Spleen (tissue), 11 donors: Measurements from ENCODE around the gene CYTH4. TPM values are rescaled to one million over a fixed set of nuclear protein-coding genes. Genes with fewer than 3 reads are reported as not detected.

Experiments
- DNase-seq: peaks from one replicate; pipeline ENCODE4 v3.0.0-alpha.2; 2020
- H3K27ac ChIP-seq, 8 donors: fragments of 200-600 bp; sonication (generic) in 7 of 8; 1 replicate in 4 of 8; 2 replicates in 4 of 8; pipeline versions ENCODE4 v1.5.0 to v1.8.0; 2016 to 2021; ENCODE audit warnings: inconsistent platforms in 4 of 8, mild to moderate bottlenecking in 4 of 8, moderate library complexity in 1 of 8
- H3K27me3 ChIP-seq, 7 donors: fragments of 200-600 bp; sonication (generic) in 6 of 7; replicated peaks in 1 of 7; 1 replicate in 4 of 7; 2 replicates in 3 of 7; pipeline versions ENCODE4 v1.5.0 to v1.8.0; 2016 to 2021; ENCODE audit warnings: inconsistent platforms in 3 of 7, mild to moderate bottlenecking in 1 of 7
- H3K36me3 ChIP-seq, 6 donors: fragments of 200-600 bp; sonication (generic) in 5 of 6; 1 replicate in 4 of 6; 2 replicates in 2 of 6; pipeline versions ENCODE4 v1.5.0 to v1.8.0; 2016 to 2021; ENCODE audit warnings: inconsistent platforms in 2 of 6
- H3K4me1 ChIP-seq, 6 donors: fragments of 200-600 bp; sonication (generic) in 5 of 6; 1 replicate in 3 of 6; 2 replicates in 3 of 6; pipeline versions ENCODE4 v1.5.0 to v1.8.0; 2016 to 2021; ENCODE audit warnings: inconsistent platforms in 3 of 6
- H3K4me3 ChIP-seq, 8 donors: fragments of 200-600 bp; sonication (generic) in 7 of 8; 1 replicate in 4 of 8; 2 replicates in 4 of 8; pipeline versions ENCODE4 v1.5.0 to v1.8.0; 2016 to 2021; ENCODE audit warnings: inconsistent platforms in 4 of 8, mild to moderate bottlenecking in 4 of 8, moderate library complexity in 2 of 8
- H3K9me3 ChIP-seq, 8 donors: fragments of 200-600 bp; sonication (generic) in 7 of 8; 1 replicate in 4 of 8; 2 replicates in 4 of 8; pipeline versions ENCODE4 v1.5.0 to v1.8.0; 2016 to 2021; ENCODE audit warnings: inconsistent platforms in 4 of 8
- POLR2A ChIP-seq, 3 donors: fragments of 450-650 bp; IDR thresholded peaks; one replicate each; pipeline ENCODE4 v1.5.1; 2017; ENCODE audit warnings: antibody characterized with exemption in 3 of 3, mild to moderate bottlenecking in 1 of 3
- POLR2AphosphoS5 ChIP-seq, 3 donors: sonication (generic); formaldehyde crosslinking; IDR thresholded peaks; one replicate each; pipeline ENCODE4 v1.5.1; 2017; ENCODE audit warnings: antibody characterized with exemption in 3 of 3
- WGBS, 5 donors: extraction: QIAGEN DNeasy Blood & Tissue Kit in 3 of 5; methylation state at CpG; one replicate each; pipeline versions ENCODE4 v1.1.5 to v1.1.7; 2013 to 2018; 5-methylcytosine and 5-hydroxymethylcytosine counted together
- intact Hi-C: fragments of 100-400 bp; cut with DNase I; formaldehyde crosslinking; loops from one replicate; pipeline ENCODE4 v1.15.0; 2023; ENCODE audit warnings: low total_unique reads
- polyA plus RNA-seq, 3 donors: library from polyadenylated mRNA; stranded (reverse); fragments of 200-250 nt; gene quantifications; one replicate each; pipeline ENCODE4 v1.2.1, GENCODE V29; 2013
- total RNA-seq, 7 donors: library from RNA; depleted of rRNA in 3 of 7; stranded (reverse); fragments of >200 nt in 3 of 7; fragmentation: NEBNext Ultra II Directional in 4 of 7; extraction: Animal tissue kit (Norgen Biotek cat#: 25700) in 4 of 7; gene quantifications; one replicate each; pipeline versions ENCODE4 v1.1.0 to v1.2.1, GENCODE V29; 2016 to 2021
- TF ChIP-seq, protein P1 (sequence below), 11 experiments: fragments of 200-600 bp in 7 of 11; fragments of 450-650 bp in 4 of 11; sonication (generic) in 4 of 11; IDR thresholded peaks in 8 of 11; conservative IDR thresholded peaks in 3 of 11; 1 replicate in 7 of 11; 2 replicates in 4 of 11; pipeline versions ENCODE4 v1.4.0 to v1.8.0; 2016 to 2021; ENCODE audit warnings: antibody characterized with exemption in 11 of 11, inconsistent platforms in 4 of 11, mild to moderate bottlenecking in 1 of 11
- donor health status: healthy with polysubstance abuse.
- donor health status: DM: no; HTN: no; CAD: no; lungs with moderate emphysema.
- donor health status: DM: no; HTN: no; CAD: no.
- donor health status: Bipolar disorder and iron deficiency.
- donor health status: healthy.
- donor health status: DM: no; HTN: no; CAD: no.
- donor health status: DM: yes; HTN: yes; CAD: no.

The CYTH4 gene
- total and polyA plus RNA-seq, 10 donors = 35.3 to 238 (median 104) TPM

DNA sequence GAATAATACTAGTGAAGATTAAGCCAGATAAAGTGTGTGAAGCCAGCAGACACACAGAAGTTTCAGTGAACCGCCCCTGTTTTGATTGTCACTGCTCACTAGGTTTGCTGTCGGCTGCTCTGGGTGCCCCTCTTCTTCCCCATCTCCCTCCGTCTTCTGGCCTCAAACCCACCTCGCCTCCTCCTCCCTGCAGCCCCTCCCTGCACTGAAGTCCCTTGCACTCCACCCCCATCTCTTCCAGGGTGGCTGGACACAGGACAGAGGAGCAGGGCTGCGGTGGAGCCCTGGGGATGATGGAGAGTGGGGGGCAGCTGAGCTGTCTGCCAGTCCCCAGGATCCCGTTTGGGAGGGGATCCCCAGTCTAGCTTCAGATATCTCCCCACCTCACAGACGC is 53.5 kb downstream of the CYTH4 start:
- H3K9me3 ChIP-seq = no peaks in the 10 kb centered on the region

DNA sequence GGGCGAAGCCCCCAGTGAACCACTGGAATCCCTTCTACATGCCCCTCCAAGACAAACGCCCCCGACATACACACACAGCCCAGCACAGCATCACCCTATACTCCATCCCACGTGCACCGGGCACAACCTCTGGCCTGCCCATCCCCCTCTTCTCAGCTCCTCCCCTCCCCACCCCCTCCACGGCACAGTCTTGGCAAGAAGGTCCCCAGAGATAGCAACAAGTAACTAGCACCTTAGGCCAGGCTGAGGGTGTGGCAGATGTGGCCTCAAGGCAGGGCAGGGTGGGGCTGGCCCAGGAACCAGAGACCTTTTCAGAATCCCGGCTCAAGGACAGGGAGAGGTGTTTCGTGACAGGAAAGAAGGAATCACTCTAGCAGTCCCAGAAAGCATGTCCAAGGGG is 54.3 kb downstream of the CYTH4 start:
- Histone ChIP-seq H3K4me1 (peaks cover 0 to 18% (median 7%) of the 10 kb centered on the region in 6 donors), H3K27me3 (peaks cover 7 to 92% (median 45%) of the 10 kb centered on the region in 7 donors), H3K27ac (no peak overlapping the region), H3K4me3 (no peak overlapping the region), H3K36me3 (no peaks in the 10 kb centered on the region), H3K9me3 (no peaks in the 10 kb centered on the region)
- intact Hi-C loops = loop anchor here (10.0 kb wide), 1 partner anchor 88 kb away; the partner anchor contains the start of gene ELFN2
- no peak for TF ChIP-seq POLR2AphosphoS5 (IDR thresholded peaks at IDR 0.05)
- TF ChIP-seq, protein P1, sequence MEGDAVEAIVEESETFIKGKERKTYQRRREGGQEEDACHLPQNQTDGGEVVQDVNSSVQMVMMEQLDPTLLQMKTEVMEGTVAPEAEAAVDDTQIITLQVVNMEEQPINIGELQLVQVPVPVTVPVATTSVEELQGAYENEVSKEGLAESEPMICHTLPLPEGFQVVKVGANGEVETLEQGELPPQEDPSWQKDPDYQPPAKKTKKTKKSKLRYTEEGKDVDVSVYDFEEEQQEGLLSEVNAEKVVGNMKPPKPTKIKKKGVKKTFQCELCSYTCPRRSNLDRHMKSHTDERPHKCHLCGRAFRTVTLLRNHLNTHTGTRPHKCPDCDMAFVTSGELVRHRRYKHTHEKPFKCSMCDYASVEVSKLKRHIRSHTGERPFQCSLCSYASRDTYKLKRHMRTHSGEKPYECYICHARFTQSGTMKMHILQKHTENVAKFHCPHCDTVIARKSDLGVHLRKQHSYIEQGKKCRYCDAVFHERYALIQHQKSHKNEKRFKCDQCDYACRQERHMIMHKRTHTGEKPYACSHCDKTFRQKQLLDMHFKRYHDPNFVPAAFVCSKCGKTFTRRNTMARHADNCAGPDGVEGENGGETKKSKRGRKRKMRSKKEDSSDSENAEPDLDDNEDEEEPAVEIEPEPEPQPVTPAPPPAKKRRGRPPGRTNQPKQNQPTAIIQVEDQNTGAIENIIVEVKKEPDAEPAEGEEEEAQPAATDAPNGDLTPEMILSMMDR (IDR thresholded peaks at IDR 0.05 in 8 of 11, conservative IDR thresholded peaks at IDR 0.05 in 3 of 11) = no peak
- no peak for TF ChIP-seq POLR2A (IDR thresholded peaks at IDR 0.05)
- DNase-seq = no peak
- WGBS, 5 donors = 70 to 81% (median 76%) methylated on average over 8 of the region's 8 CpGs

More for the DNA sequence above, 53.5 kb downstream of the CYTH4 start:
- no peaks in the 10 kb centered on the region for H3K36me3 ChIP-seq
- peaks cover 0 to 18% (median 7%) of the 10 kb centered on the region in 6 donors for H3K4me1 ChIP-seq
- H3K4me3 ChIP-seq = no peak overlapping the region
- DNase-seq = no peak
- intact Hi-C loops = loop anchor here (10.0 kb wide), 1 partner anchor 89 kb away; the partner anchor contains the start of gene ELFN2
- H3K27ac ChIP-seq = no peak overlapping the region
- 45 to 61% (median 53%) methylated on average over 7 of the region's 7 CpGs for WGBS, 5 donors
- TF ChIP-seq, protein P1 (IDR thresholded peaks at IDR 0.05 in 8 of 11, conservative IDR thresholded peaks at IDR 0.05 in 3 of 11) = no peak
- no peak for TF ChIP-seq POLR2A (IDR thresholded peaks at IDR 0.05)
- no peak for TF ChIP-seq POLR2AphosphoS5 (IDR thresholded peaks at IDR 0.05)
- H3K27me3 ChIP-seq = peaks cover 7 to 100% (median 53%) of the 10 kb centered on the region in 7 donors

DNA sequence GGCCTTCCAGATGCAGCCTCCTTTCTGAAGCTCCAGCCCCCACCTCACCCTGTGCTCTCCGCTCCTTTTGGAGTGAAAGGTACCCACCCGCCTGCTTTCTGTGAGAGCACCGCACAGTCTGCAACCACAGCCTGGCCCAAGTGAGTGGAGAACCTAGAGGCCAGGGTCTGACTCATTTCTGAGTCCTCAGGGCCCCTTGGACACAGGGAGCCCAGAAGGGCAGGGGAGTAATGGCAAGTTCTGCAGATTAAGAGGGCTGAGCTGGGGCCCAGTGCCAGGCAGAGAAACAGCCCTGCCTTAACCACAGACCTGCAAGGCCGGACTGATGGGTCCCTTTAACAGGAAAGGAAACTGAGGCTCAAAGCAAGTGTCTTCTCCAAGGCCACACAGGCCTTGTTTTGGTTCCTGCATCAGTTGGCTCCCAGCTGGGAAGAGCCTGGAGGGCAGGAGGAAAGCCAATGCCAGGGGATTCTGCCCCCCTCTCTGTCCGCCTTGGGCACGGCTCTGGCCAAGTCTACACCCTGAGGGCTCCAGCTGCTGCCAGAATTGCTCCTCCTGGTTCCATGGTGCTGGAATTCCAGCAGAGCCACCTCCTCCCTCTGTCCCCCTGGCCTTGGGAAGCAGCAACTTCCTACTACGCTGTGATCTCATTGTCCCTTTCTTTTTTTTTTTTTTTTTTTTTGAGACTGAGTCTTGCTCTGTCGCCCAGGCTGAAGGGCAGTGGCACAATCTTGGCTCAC is 55.1 kb downstream of the CYTH4 start:
- intact Hi-C loops = loop anchor here (10.0 kb wide), 1 partner anchor 87 kb away; the partner anchor contains the start of gene ELFN2
- no peak for TF ChIP-seq POLR2A (IDR thresholded peaks at IDR 0.05)
- TF ChIP-seq, protein P1 (IDR thresholded peaks at IDR 0.05 in 8 of 11, conservative IDR thresholded peaks at IDR 0.05 in 3 of 11) = no peak
- no peak for TF ChIP-seq POLR2AphosphoS5 (IDR thresholded peaks at IDR 0.05)
- no peak overlapping the region for H3K27ac ChIP-seq
- 63 to 80% (median 72%) methylated on average over 8 of the region's 8 CpGs for WGBS, 5 donors
- H3K4me3 ChIP-seq = no peak overlapping the region
- H3K27me3 ChIP-seq = peaks cover 7 to 90% (median 39%) of the 10 kb centered on the region in 7 donors
- no peaks in the 10 kb centered on the region for H3K36me3 ChIP-seq
- no peaks in the 10 kb centered on the region for H3K9me3 ChIP-seq
- peaks cover 0 to 18% (median 7%) of the 10 kb centered on the region in 6 donors for H3K4me1 ChIP-seq
- no peak for DNase-seq
